OCI-LY3 (cell line): ENCODE results near the gene TRAPPC13.
"Not testable (repeated sequence)": the region's sequence is repeated elsewhere in the genome, so short reads cannot be mapped to it uniquely, and the experiment has no call there.

Source experiments
- H2AFZ ChIP-seq: fragments of 200-600, 300-600 bp; shearing (Covaris generic); 2 replicates; pipeline ENCODE4 v1.6.0; 2014; ENCODE audit warnings: antibody characterized with exemption, low read depth, low read length
- H3K27ac ChIP-seq: fragments of 200-600, 300-600 bp; sonication (generic); 2 replicates; pipeline ENCODE4 v1.5.1; 2014; ENCODE audit warnings: mild to moderate bottlenecking, low read length, moderate library complexity, mixed read lengths
- H3K27me3 ChIP-seq: fragments of 200-600, 300-600 bp; sonication (generic); 2 replicates; pipeline ENCODE4 v1.6.1; 2014; ENCODE audit warnings: low read depth, low read length, mixed read lengths
- H3K36me3 ChIP-seq: fragments of 200-600, 300-600 bp; sonication (generic); replicated peaks from 2 replicates; pipeline ENCODE3; 2014; ENCODE audit warnings: low read depth, low read length, mixed read lengths
- H3K4me1 ChIP-seq: fragments of 300-600, 200-600 bp; sonication (generic); 2 replicates; pipeline ENCODE4 v1.6.1; 2014; ENCODE audit warnings: low read length, mixed read lengths
- H3K4me2 ChIP-seq: fragments of 200-600, 300-600 bp; sonication (generic); 2 replicates; pipeline ENCODE4 v1.6.1; 2014; ENCODE audit warnings: low read length, mixed read lengths
- H3K4me3 ChIP-seq: fragments of 300-600, 200-600 bp; sonication (generic); 2 replicates; pipeline ENCODE4 v1.5.1; 2014; ENCODE audit warnings: antibody characterized with exemption, mild to moderate bottlenecking, low read length, moderate library complexity
- H3K79me2 ChIP-seq: fragments of 300-600, 200-600 bp; shearing (Covaris generic); 2 replicates; pipeline ENCODE4 v1.6.1; 2014; ENCODE audit warnings: mild to moderate bottlenecking, low read length, mixed read lengths
- H3K9ac ChIP-seq: fragments of 300-600, 200-600 bp; shearing (Covaris generic); 2 replicates; pipeline ENCODE4 v1.6.0; 2014; ENCODE audit warnings: mild to moderate bottlenecking, low read length, moderate library complexity
- H3K9me3 ChIP-seq: fragments of 200-600, 300-600 bp; shearing (Covaris generic); 2 replicates; pipeline ENCODE4 v1.6.1; 2014; ENCODE audit warnings: low read length, mixed read lengths; ENCODE audit not compliant: insufficient read depth
- H4K20me1 ChIP-seq: fragments of 200-600, 300-600 bp; sonication (generic); 2 replicates; pipeline ENCODE4 v1.6.1; 2016; ENCODE audit warnings: low read length, mixed read lengths; ENCODE audit not compliant: insufficient read depth
- CTCF ChIP-seq: fragments of 200-600, 300-600 bp; sonication (generic); IDR thresholded peaks from 2 replicates; pipeline ENCODE4 v1.5.1; 2014; ENCODE audit warnings: antibody characterized with exemption, low read length, low read depth
- EZH2phosphoT487 ChIP-seq: fragments of 200-600 bp; shearing (Covaris generic); IDR thresholded peaks from 2 replicates; pipeline ENCODE4 v1.6.1; 2018; ENCODE audit warnings: antibody characterized with exemption, mixed run types, low read depth

TRAPPC13 gene

GRCh38 chr5:65624571-65625555 is at the start of gene TRAPPC13, which contains the start of gene SHLD3:
Gene TRAPPC13 (plus strand): TSS chr5:65625027. CDS start chr5:65625061, 34 bp downstream.
Gene SHLD3 (plus strand): TSS chr5:65625027. CDS start chr5:65629588, 4,561 bp downstream.
- Histone ChIP-seq H3K79me2 (peaks cover 51% of the 10 kb centered on the region), H4K20me1 (no peaks in the 10 kb centered on the region), H3K4me3 (peak within 1 kb of the TSS; percentile 96), H3K9me3 (no peaks in the 10 kb centered on the region), H3K9ac (peak within 1 kb of the TSS; percentile 89), H3K27me3 (no peaks in the 10 kb centered on the region), H3K4me2 (peak within 1 kb of the TSS; percentile 91), H3K4me1 (peaks cover 14% of the 10 kb centered on the region), H2AFZ (peak within 1 kb of the TSS; percentile 92), H3K36me3 (no peaks in the 10 kb centered on the region), H3K27ac (peak within 1 kb of the TSS; percentile 84)
- TF ChIP-seq CTCF (no peak), EZH2phosphoT487 (no peak)

DNA sequence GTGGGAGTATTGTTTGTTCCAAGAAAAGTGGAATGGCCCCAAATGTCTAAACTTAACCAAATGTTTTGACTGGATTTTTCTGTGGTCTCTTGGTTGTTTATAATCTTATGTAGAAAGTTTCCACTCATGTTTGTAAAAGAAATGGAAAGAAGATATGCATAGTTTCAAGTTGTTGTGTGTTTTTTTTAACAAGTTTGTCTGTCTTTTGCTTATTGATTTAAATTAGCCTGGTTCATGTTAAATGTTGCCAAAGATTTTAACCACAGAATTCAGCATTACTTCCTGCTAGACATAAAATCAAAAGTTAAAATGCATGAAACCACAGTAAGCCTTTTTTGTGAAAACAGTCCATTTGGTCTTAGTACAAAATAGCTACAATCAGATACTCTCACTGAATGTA is 47.7 kb upstream of the TRAPPC13 start:
- Histone ChIP-seq H3K36me3 (peaks cover 4% of the 10 kb centered on the region), H2AFZ (no peak overlapping the region), H3K4me1 (no peaks in the 10 kb centered on the region), H3K27me3 (no peaks in the 10 kb centered on the region), H4K20me1 (no peaks in the 10 kb centered on the region), H3K4me2 (no peak overlapping the region), H3K27ac (no peak overlapping the region), H3K79me2 (no peaks in the 10 kb centered on the region), H3K4me3 (no peak overlapping the region), H3K9ac (no peak overlapping the region), H3K9me3 (no peaks in the 10 kb centered on the region)
- TF ChIP-seq EZH2phosphoT487 (no peak), CTCF (no peak)

DNA sequence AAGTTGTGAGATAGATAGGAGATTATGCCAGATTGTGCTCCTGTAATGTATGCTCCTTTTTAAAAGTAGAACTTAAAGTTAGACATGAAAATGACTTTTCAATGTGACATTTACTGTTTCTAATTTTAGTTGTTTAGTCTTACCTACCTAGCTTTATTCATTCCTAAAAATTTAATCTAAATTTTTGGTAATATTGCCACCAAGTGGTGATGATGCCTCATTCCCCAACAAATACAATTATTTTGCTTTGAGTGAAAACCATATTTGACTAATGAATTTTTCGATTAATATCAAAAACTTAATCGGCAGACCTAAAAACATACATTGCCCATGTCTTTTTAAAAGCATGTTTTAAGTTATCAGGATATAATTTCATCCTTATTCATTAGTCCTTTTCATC is 36.1 kb upstream of the TRAPPC13 start:
- peaks cover 22% of the 10 kb centered on the region for H3K36me3 ChIP-seq

DNA sequence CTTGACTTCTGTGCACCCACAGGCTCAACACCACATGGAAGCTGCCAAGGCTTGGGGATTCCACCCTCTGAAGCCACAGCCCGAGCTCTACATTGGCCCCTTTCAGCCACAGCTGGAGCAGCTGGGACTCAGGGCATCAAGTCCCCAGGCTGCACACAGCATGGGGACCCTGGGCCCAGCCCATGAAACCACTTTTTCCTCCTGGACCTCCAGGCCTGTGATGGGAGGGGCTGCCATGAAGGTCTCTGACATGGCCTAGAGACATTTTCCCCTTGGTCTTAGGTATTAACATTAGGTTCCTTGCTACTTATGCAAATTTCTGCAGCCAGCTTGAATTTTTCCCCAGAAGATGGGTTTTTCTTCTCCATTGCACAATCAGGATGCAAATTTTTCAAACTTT is 23.1 kb upstream of the TRAPPC13 start:
- not testable (repeated sequence) for H3K36me3 ChIP-seq, H3K27ac ChIP-seq, H3K4me2 ChIP-seq, H4K20me1 ChIP-seq, H3K27me3 ChIP-seq, H3K4me1 ChIP-seq, H3K79me2 ChIP-seq, H3K9ac ChIP-seq, H2AFZ ChIP-seq, H3K4me3 ChIP-seq, H3K9me3 ChIP-seq

More for the DNA sequence above, 36.1 kb upstream of the TRAPPC13 start:
- Histone ChIP-seq H2AFZ (no peak overlapping the region), H3K9me3 (no peaks in the 10 kb centered on the region), H3K4me1 (no peaks in the 10 kb centered on the region), H3K9ac (no peak overlapping the region), H3K27me3 (no peaks in the 10 kb centered on the region), H3K79me2 (no peaks in the 10 kb centered on the region), H3K4me3 (no peak overlapping the region), H3K27ac (no peak overlapping the region), H4K20me1 (no peaks in the 10 kb centered on the region), H3K4me2 (no peak overlapping the region)
- TF ChIP-seq CTCF: no peak
